Measurements from ENCODE around the gene RNF135. TPM values are rescaled to one million over a fixed set of nuclear protein-coding genes. Genes with fewer than 3 reads are reported as not detected.
A peak's percentile ranks its signal among the peaks of the same experiment; 100 is the strongest.
"Not testable (repeated sequence)": the region's sequence is repeated elsewhere in the genome, so short reads cannot be mapped to it uniquely, and the experiment has no call there.

RNF135 gene
- total RNA-seq, 2 experiments from 2014 or later, result 9.1 to 9.5 TPM

DNA sequence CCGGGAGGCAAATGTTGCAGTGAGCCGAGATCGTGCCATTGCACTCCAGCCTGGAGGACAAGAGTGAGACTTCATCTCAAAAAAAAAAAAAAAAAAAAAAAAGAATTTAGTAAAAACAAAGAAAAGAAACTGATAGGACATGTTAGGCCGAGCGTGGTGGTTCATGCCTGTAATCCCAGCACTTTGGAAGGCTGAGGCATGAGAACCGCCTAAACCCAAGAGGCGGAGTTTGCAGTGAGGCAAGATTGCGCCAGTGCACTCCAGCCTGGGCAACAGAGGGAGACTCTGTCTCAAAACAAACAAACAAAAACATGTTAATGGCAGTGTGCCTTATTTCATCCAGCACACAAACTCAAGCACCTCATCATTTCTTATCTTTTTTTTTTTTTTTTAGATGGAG is 6.5 kb upstream of the RNF135 start:
- H3K36me3 Mint-ChIP-seq; DNase-seq; H3K9me3 Mint-ChIP-seq (ENCODE audit: low read depth); H3K27ac Mint-ChIP-seq; H3K27me3 Mint-ChIP-seq; H3K4me3 Mint-ChIP-seq; ATAC-seq: not testable (repeated sequence)
- H3K4me1 Mint-ChIP-seq, result peaks cover 19% of the 10 kb centered on the region
- CTCF ChIA-PET, result interaction anchor here (0.7 kb wide), 1 partner anchor 127 kb away, joined by 3 read pairs; no protein-coding TSS in a partner anchor

DNA sequence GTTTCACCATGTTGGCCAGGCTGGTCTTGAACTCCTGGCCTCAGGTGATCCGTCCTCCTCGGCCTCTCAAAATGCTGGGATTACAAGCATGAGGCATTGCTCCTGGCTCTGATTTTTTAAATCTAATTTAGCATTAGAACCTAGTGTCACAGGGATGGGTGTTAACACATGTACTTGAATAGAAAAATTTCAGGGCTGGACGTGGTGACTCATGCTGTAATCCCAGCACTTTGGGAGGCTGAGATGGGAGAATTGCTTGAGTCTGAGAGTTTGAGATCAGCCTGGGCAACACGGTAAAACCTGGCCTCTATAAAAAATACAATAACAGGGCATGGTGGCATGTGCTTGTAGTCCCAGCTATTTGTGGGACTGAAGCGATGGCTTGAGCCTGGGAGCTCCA is 6.0 kb upstream of the RNF135 start:
- no peak for ATAC-seq
- Mint-ChIP-seq H3K27me3 (peaks cover 6% of the 10 kb centered on the region), H3K36me3 (no peaks in the 10 kb centered on the region), H3K9me3 (ENCODE audit: low read depth) (no peaks in the 10 kb centered on the region), H3K27ac (no peak overlapping the region), H3K4me3 (no peak overlapping the region), H3K4me1 (peaks cover 22% of the 10 kb centered on the region)
- CTCF ChIA-PET, result no interaction called here
- no peak for DNase-seq

DNA sequence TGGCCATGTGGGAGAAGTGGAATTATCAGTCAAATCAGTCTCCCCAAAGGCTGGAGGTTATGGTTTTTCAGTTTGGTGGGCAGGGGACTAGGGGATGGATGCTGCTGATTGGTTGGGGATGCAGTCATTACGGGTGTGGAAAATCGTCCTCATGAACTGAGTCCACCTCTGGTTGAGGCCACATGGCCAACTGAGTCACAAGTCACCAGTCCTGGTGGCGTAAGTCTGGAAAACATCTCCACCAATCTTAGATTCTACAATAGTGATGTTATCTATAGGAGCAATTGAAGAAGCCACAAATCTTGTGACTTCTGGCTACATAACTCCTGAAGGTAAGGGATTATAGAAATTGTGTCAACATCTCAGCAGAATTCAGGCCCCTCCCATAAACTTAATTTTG is 5.2 kb upstream of the RNF135 start:
- CTCF ChIA-PET, result no interaction called here
- Mint-ChIP-seq H3K9me3 (ENCODE audit: low read depth) (no peaks in the 10 kb centered on the region), H3K27me3 (peaks cover 9% of the 10 kb centered on the region), H3K27ac (no peak overlapping the region), H3K36me3 (no peaks in the 10 kb centered on the region), H3K4me1 (peaks cover 29% of the 10 kb centered on the region), H3K4me3 (no peak overlapping the region)
- no peak for ATAC-seq
- DNase-seq, result no peak

DNA sequence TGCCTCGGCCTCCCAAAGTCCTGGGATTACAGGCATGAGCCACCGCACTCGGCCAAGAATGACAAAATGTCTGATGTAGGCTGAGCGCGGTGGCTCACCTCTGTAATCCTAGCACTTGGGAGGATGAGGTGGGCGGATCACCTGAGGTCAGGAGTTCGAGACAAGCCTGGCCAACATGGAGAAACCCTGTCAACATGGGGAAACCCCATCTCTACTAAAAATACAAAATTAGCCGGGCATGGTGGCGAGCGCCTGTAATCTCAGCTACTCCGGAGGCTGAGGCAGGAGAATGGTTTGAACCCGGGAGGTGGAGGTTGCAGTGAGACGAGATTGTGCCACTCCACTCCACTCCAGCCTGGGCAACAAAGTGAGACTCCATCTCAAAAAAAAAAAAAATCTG is 2.9 kb upstream of the RNF135 start:
- not testable (repeated sequence) for H3K27ac Mint-ChIP-seq; H3K4me3 Mint-ChIP-seq; H3K27me3 Mint-ChIP-seq; ATAC-seq; DNase-seq; H3K36me3 Mint-ChIP-seq; H3K9me3 Mint-ChIP-seq (ENCODE audit: low read depth)
- peaks cover 31% of the 10 kb centered on the region for H3K4me1 Mint-ChIP-seq
- CTCF ChIA-PET, result interaction anchor here (1.1 to 1.3 kb wide), 2 partner anchors 45 to 61 kb away, joined by 3 read pairs; partner anchors contain the start of gene TEFM

GRCh38 chr17:30969989-30970830 is 629 bp upstream of the RNF135 start:
- peak overlapping the region; percentile 86 for H3K27ac Mint-ChIP-seq
- DNase-seq (no peak), ATAC-seq (peak; percentile 6)
- peaks cover 37% of the 10 kb centered on the region for H3K4me1 Mint-ChIP-seq
- CTCF ChIA-PET, result interaction anchor here (0.6 to 1.7 kb wide), 3 partner anchors 27 to 889 kb away, joined by 3 to 4 read pairs (median 3); partner anchors contain the start of gene COPRS
- H3K36me3 Mint-ChIP-seq, result peaks cover 17% of the 10 kb centered on the region
- peak overlapping the region; percentile 89 for H3K4me3 Mint-ChIP-seq
- peaks cover 9% of the 10 kb centered on the region for H3K27me3 Mint-ChIP-seq
- no peaks in the 10 kb centered on the region for H3K9me3 Mint-ChIP-seq (ENCODE audit: low read depth)

GRCh38 chr17:30975042-30975820 is 4.4 kb downstream of the RNF135 start:
- H3K27ac Mint-ChIP-seq, result no peak overlapping the region
- no peak overlapping the region for H3K4me3 Mint-ChIP-seq
- CTCF ChIA-PET, result no interaction called here
- no peaks in the 10 kb centered on the region for H3K27me3 Mint-ChIP-seq
- DNase-seq (no peak), ATAC-seq (no peak)
- H3K36me3 Mint-ChIP-seq, result peaks cover 23% of the 10 kb centered on the region
- peaks cover 22% of the 10 kb centered on the region for H3K4me1 Mint-ChIP-seq
- H3K9me3 Mint-ChIP-seq (ENCODE audit: low read depth), result no peaks in the 10 kb centered on the region

- peaks cover 13% of the 10 kb centered on the region for H3K36me3 Mint-ChIP-seq
- not testable (repeated sequence) for H3K27me3 Mint-ChIP-seq
Observed at GRCh38 chr17:30979919-30980318, 9.1 kb downstream of the RNF135 start.

DNA sequence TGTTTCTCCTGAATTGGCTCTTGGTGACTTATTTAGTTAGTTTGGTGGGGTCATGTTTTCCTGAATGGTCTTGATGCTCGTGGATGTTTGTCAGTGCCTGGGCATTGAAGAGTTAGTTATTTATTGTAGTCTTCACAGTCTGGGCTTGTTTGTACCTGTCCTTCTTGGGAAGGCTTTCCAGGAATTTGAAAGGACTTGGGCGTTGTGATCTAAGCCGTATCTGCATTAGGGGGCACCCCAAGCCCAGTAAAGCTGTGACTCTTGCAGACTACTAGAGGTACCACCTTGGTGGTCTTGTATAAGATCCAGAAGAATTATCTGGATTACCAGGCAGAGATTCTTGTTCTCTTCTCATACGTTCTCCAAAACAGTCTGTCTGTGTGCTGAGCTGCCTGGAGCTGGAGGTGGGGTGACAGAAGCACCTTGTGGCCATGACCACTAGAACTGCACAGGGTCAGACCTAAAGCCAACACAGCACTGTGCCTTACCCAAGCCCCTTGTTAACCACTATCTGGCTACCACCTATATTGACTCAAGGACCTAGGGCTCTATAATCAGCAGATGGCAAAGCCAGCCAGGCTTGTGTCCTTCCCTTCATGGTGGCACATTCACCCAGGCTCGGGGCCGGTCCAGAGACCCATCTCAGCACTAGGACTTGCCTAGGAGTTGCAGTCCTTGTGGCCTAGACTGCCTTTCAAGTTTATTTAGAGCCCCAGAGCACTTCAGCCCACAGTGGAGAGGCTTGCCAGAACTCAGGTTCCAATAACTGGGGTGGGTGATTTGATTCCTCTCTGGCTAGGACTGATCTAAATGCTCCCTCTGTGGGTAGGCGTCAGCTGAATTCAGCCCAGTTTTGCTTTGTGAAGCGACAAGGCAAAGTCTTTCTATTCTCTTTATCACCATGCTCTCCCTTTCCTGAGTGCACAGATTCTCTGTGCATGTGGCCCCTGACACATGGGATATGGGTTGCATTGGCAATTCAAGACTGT is 11.0 kb downstream of the RNF135 start:
- Mint-ChIP-seq H3K9me3 (ENCODE audit: low read depth) (peaks cover 3% of the 10 kb centered on the region), H3K36me3 (peaks cover 12% of the 10 kb centered on the region), H3K4me1 (peaks cover 6% of the 10 kb centered on the region), H3K27ac (no peak overlapping the region), H3K27me3 (no peaks in the 10 kb centered on the region), H3K4me3 (no peak overlapping the region)
- ATAC-seq, result no peak
- DNase-seq, result no peak
- CTCF ChIA-PET, result no interaction called here

More at GRCh38 chr17:30979919-30980318, 9.1 kb downstream of the RNF135 start:
- H3K4me1 Mint-ChIP-seq; DNase-seq; H3K4me3 Mint-ChIP-seq; ATAC-seq; CTCF ChIA-PET; H3K9me3 Mint-ChIP-seq (ENCODE audit: low read depth); H3K27ac Mint-ChIP-seq: not testable (repeated sequence)

- CTCF ChIA-PET, result interaction anchor here (0.6 kb wide), 1 partner anchor 10 kb away, joined by 5 read pairs; no protein-coding TSS in a partner anchor
- H3K4me1 Mint-ChIP-seq, result peaks cover 6% of the 10 kb centered on the region
- DNase-seq, result no peak
- peaks cover 12% of the 10 kb centered on the region for H3K36me3 Mint-ChIP-seq
- no peak overlapping the region for H3K27ac Mint-ChIP-seq
- no peak for ATAC-seq
- peaks cover 3% of the 10 kb centered on the region for H3K9me3 Mint-ChIP-seq (ENCODE audit: low read depth)
- no peaks in the 10 kb centered on the region for H3K27me3 Mint-ChIP-seq
- H3K4me3 Mint-ChIP-seq, result no peak overlapping the region
Observed at GRCh38 chr17:30982855-30983254, 12.0 kb downstream of the RNF135 start.

GRCh38 chr17:30990458-30990857 is 19.6 kb downstream of the RNF135 start:
- no peaks in the 10 kb centered on the region for H3K27me3 Mint-ChIP-seq

GRCh38 chr17:30992551-30992950 is 21.7 kb downstream of the RNF135 start:
- H3K36me3 Mint-ChIP-seq, result peaks cover 12% of the 10 kb centered on the region
- H3K9me3 Mint-ChIP-seq (ENCODE audit: low read depth), result no peaks in the 10 kb centered on the region
- CTCF ChIA-PET, result interaction anchor here (0.7 kb wide), 1 partner anchor 9 kb away, joined by 5 read pairs; no protein-coding TSS in a partner anchor
- ATAC-seq (no peak), DNase-seq (no peak)
- no peaks in the 10 kb centered on the region for H3K27me3 Mint-ChIP-seq
- H3K27ac Mint-ChIP-seq, result no peak overlapping the region
- H3K4me3 Mint-ChIP-seq, result no peak overlapping the region
- H3K4me1 Mint-ChIP-seq, result no peaks in the 10 kb centered on the region

More at GRCh38 chr17:30990458-30990857, 19.6 kb downstream of the RNF135 start:
- CTCF ChIA-PET, result no interaction called here
- DNase-seq (no peak), ATAC-seq (no peak)
- no peaks in the 10 kb centered on the region for H3K9me3 Mint-ChIP-seq (ENCODE audit: low read depth)
- no peak overlapping the region for H3K4me3 Mint-ChIP-seq
- no peak overlapping the region for H3K27ac Mint-ChIP-seq
- peaks cover 9% of the 10 kb centered on the region for H3K36me3 Mint-ChIP-seq
- no peaks in the 10 kb centered on the region for H3K4me1 Mint-ChIP-seq

DNA sequence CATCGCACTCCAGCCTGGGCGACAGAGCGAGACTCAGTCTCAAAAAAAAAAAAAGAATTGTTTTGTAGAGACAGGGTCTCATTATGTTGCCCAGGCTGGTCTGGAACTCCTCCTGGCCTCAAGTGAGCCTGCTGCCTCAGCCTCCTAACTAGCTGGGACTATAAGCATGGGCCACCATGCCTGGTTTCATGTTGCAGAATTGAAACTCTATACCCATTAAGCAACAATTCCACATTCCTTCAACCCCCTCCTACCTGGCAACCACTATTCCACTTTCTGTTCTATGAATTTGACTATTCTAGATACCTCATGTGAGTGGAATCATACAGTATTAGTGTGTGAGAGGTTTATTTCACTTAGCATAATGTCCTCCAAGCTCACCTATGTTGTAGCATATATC is 24.5 kb downstream of the RNF135 start:
- ATAC-seq, result no peak
- CTCF ChIA-PET, result no interaction called here
- no peaks in the 10 kb centered on the region for H3K27me3 Mint-ChIP-seq

DNA sequence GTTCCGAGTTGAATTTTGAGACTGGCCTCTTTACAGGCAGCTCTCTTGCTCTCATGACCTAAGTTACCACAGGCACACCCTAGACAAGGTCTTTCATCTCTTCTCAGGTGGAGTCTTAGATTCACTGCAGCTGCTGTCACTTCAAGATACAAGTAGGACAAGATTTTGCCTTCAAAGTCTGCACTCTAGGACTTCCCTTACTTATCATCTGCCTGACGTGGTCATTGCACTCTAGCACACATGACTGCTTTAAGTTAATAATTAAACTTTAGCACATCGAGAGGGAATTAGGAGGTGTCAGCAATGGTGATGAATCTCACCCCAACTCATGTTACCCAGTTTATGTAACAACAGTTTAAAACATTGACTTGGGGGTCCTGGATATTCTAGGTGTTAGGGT is 25.6 kb downstream of the RNF135 start:
- no peak for ATAC-seq
- CTCF ChIA-PET, result interaction anchor here (1.3 kb wide), 1 partner anchor 12 kb away, joined by 3 read pairs; no protein-coding TSS in a partner anchor
- Mint-ChIP-seq H3K27me3 (no peaks in the 10 kb centered on the region), H3K9me3 (ENCODE audit: low read depth) (no peaks in the 10 kb centered on the region), H3K36me3 (peaks cover 14% of the 10 kb centered on the region), H3K4me3 (no peak overlapping the region), H3K4me1 (no peaks in the 10 kb centered on the region), H3K27ac (no peak overlapping the region)
- no peak for DNase-seq

More for the DNA sequence above, 24.5 kb downstream of the RNF135 start:
- no peak overlapping the region for H3K27ac Mint-ChIP-seq
- peaks cover 15% of the 10 kb centered on the region for H3K36me3 Mint-ChIP-seq
- DNase-seq, result no peak
- no peak overlapping the region for H3K4me3 Mint-ChIP-seq
- H3K4me1 Mint-ChIP-seq, result no peaks in the 10 kb centered on the region
- H3K9me3 Mint-ChIP-seq (ENCODE audit: low read depth), result no peaks in the 10 kb centered on the region
